IMR-90 (cell line): ENCODE results near the gene EGFL8. TPM values are rescaled to one million over a fixed set of nuclear protein-coding genes. Genes with fewer than 3 reads are reported as not detected.

Experiments used
- ATAC-seq: fragments of 200-7000 bp; cut with Tn5 transposase; 2 replicates; pipeline ENCODE4 v1.9.1; 2020; ENCODE audit warnings: low read depth, mild to moderate bottlenecking, moderate library complexity
- BruUV-seq: library from RNA; stranded (reverse); fragments of 400-500 nt; replicated peaks from 2 replicates; lab custom pipeline; 2021; lab: Mats Ljungman, UMichigan
- CTCF ChIA-PET: fragments of 300-600 bp; formaldehyde crosslinking; extraction: SDS; loops from one replicate; lab custom pipeline; 2021; ENCODE audit warnings: antibody characterized with exemption; lab: Yijun Ruan, JAX
- POLR2A ChIA-PET: fragments of 300-600 bp; sonication (Branson Sonifier 250); formaldehyde crosslinking; loops from one replicate; lab custom pipeline; 2022; ENCODE audit warnings: antibody characterized with exemption; ENCODE audit not compliant: unreplicated experiment; lab: Charles Lee
- DNase-seq: peaks from one replicate; pipeline ENCODE4 v3.0.0; 2013
- H2AFZ ChIP-seq: replicated peaks from 2 replicates; pipeline ENCODE3; 2013; ENCODE audit warnings: low read length, mild to moderate bottlenecking; ENCODE audit not compliant: poor library complexity
- H2AK5ac ChIP-seq: 2 replicates; pipeline ENCODE4 v1.6.1; 2013; ENCODE audit warnings: low read depth, low read length, inconsistent platforms
- H2AK9ac ChIP-seq: replicated peaks from 2 replicates; pipeline ENCODE3; 2013; ENCODE audit warnings: mild to moderate bottlenecking, low read depth, low read length, moderate library complexity; ENCODE audit not compliant: poor library complexity
- H2BK120ac ChIP-seq: 2 replicates; pipeline ENCODE4 v1.6.1; 2013; ENCODE audit warnings: low read depth, low read length, inconsistent platforms
- H2BK15ac ChIP-seq: 3 replicates; pipeline ENCODE4 v1.6.1; 2013; ENCODE audit warnings: low read depth, low read length, inconsistent platforms
- H2BK20ac ChIP-seq: 2 replicates; pipeline ENCODE4 v1.6.1; 2013; ENCODE audit warnings: low read depth, mild to moderate bottlenecking, inconsistent platforms, low read length, moderate library complexity
- H2BK5ac ChIP-seq: 2 replicates; pipeline ENCODE4 v1.6.1; 2013; ENCODE audit warnings: mild to moderate bottlenecking, low read depth, low read length, inconsistent platforms; ENCODE audit not compliant: poor library complexity, severe bottlenecking
- H3K14ac ChIP-seq: replicated peaks from 2 replicates; pipeline ENCODE4 v1.6.1; 2013; ENCODE audit warnings: low read depth, low read length, inconsistent platforms
- H3K18ac ChIP-seq: 2 replicates; pipeline ENCODE4 v1.6.1; 2013; ENCODE audit warnings: low read depth, low read length, control low read depth
- H3K23ac ChIP-seq: 2 replicates; pipeline ENCODE4 v1.6.1; 2013; ENCODE audit warnings: low read depth, low read length, inconsistent platforms
- H3K27ac ChIP-seq: 2 replicates; pipeline ENCODE4 v1.5.1; 2013; ENCODE audit warnings: mild to moderate bottlenecking, control low read depth, low read length; ENCODE audit not compliant: insufficient read depth
- H3K27me3 ChIP-seq: 2 replicates; pipeline ENCODE4 v1.6.1; 2013; ENCODE audit warnings: low read length; ENCODE audit not compliant: control insufficient read depth, insufficient read depth
- H3K36me3 ChIP-seq: 2 replicates; pipeline ENCODE4 v1.6.1; 2013; ENCODE audit warnings: low read length, mixed read lengths; ENCODE audit not compliant: control insufficient read depth, insufficient read depth
- H3K4ac ChIP-seq: 2 replicates; pipeline ENCODE4 v1.6.1; 2013; ENCODE audit warnings: low read depth, low read length, inconsistent platforms
- H3K4me1 ChIP-seq: 2 replicates; pipeline ENCODE4 v1.6.1; 2013; ENCODE audit warnings: low read length, mixed read lengths; ENCODE audit not compliant: control insufficient read depth, insufficient read depth
- H3K4me2 ChIP-seq: 2 replicates; pipeline ENCODE4 v1.6.1; 2013; ENCODE audit warnings: low read depth, mild to moderate bottlenecking, control low read depth, low read length, moderate library complexity
- H3K4me3 ChIP-seq: 2 replicates; pipeline ENCODE4 v1.5.1; 2013; ENCODE audit warnings: low read depth, mild to moderate bottlenecking, control low read depth, low read length, moderate library complexity; ENCODE audit not compliant: insufficient read depth
- H3K56ac ChIP-seq: 2 replicates; pipeline ENCODE4 v1.6.1; 2013; ENCODE audit warnings: low read length, inconsistent platforms; ENCODE audit not compliant: insufficient read depth; ENCODE audit errors: extremely low read depth
- H3K79me1 ChIP-seq, 2 experiments: 2 replicates each; pipeline ENCODE4 v1.6.1; 2013; ENCODE audit warnings: low read length in 2 of 2, inconsistent platforms in 1 of 2, low read depth in 1 of 2
- H3K9ac ChIP-seq: 2 replicates; pipeline ENCODE4 v1.6.1; 2013; ENCODE audit warnings: low read depth, low read length, control low read depth
- H3K9me1 ChIP-seq: 2 replicates; pipeline ENCODE4 v1.6.1; 2013; ENCODE audit warnings: low read length, inconsistent platforms; ENCODE audit not compliant: insufficient read depth
- H3K9me3 ChIP-seq: 2 replicates; pipeline ENCODE4 v1.6.1; 2013; ENCODE audit warnings: low read length; ENCODE audit not compliant: control insufficient read depth, insufficient read depth
- H4K20me1 ChIP-seq: 2 replicates; pipeline ENCODE4 v1.6.1; 2013; ENCODE audit warnings: low read length, inconsistent platforms; ENCODE audit not compliant: insufficient read depth
- H4K5ac ChIP-seq: 2 replicates; pipeline ENCODE4 v1.6.1; 2013; ENCODE audit warnings: mild to moderate bottlenecking, low read depth, low read length, control low read depth
- H4K8ac ChIP-seq, 2 experiments: 2 replicates each; pipeline ENCODE4 v1.6.1; 2013; ENCODE audit warnings: low read depth in 2 of 2, low read length in 2 of 2, control low read depth in 1 of 2, inconsistent platforms in 1 of 2
- H4K91ac ChIP-seq: 2 replicates; pipeline ENCODE4 v1.6.1; 2013; ENCODE audit warnings: low read depth, low read length, inconsistent platforms; ENCODE audit not compliant: insufficient read depth
- BHLHE40 ChIP-seq: fragments of 150-350 bp; IDR thresholded peaks from 2 replicates; pipeline ENCODE4 v1.6.1; 2016; ENCODE audit warnings: mild to moderate bottlenecking, low read depth, low read length
- ELK1 ChIP-seq: fragments of 150-350 bp; IDR thresholded peaks from 2 replicates; pipeline ENCODE4 v1.6.1; 2016; ENCODE audit warnings: low read depth, mild to moderate bottlenecking, low read length, moderate library complexity, borderline replicate concordance
- FOS ChIP-seq: fragments of 150-350 bp; IDR thresholded peaks from 2 replicates; pipeline ENCODE4 v1.6.1; 2016; ENCODE audit warnings: low read depth, low read length
- MAZ ChIP-seq: IDR thresholded peaks from 2 replicates; pipeline ENCODE4 v1.6.1; 2012; ENCODE audit warnings: low read depth, mild to moderate bottlenecking, low read length, improper control_type of control experiment, moderate library complexity, borderline replicate concordance
- MXI1 ChIP-seq: IDR thresholded peaks from 2 replicates; pipeline ENCODE4 v1.6.1; 2012; ENCODE audit warnings: low read depth, mild to moderate bottlenecking, low read length, moderate library complexity, borderline replicate concordance
- POLR2A ChIP-seq: IDR thresholded peaks from 2 replicates; pipeline ENCODE4 v1.6.1; 2012; ENCODE audit warnings: mild to moderate bottlenecking, low read depth, low read length
- RAD21 ChIP-seq: IDR thresholded peaks from 2 replicates; pipeline ENCODE4 v1.6.1; 2012; ENCODE audit warnings: low read length, improper control_type of control experiment
- USF2 ChIP-seq: fragments of 150-350 bp; IDR thresholded peaks from 2 replicates; pipeline ENCODE4 v1.6.1; 2017; ENCODE audit warnings: mild to moderate bottlenecking, antibody characterized with exemption, low read length, low read depth
- WGBS, 2 experiments: methylation state at CpG; one replicate each; pipeline versions ENCODE4 v1.1.5 to v1.1.7; 2013; ENCODE audit warnings: missing lambda C conversion rate in 2 of 2; ENCODE audit not compliant: insufficient read length in 1 of 2; ENCODE audit errors: extremely low coverage in 2 of 2; 5-methylcytosine and 5-hydroxymethylcytosine counted together
- dilution Hi-C: fragments of 300-500 bp; cut with HindIII; formaldehyde crosslinking; loops from one replicate; pipeline ENCODE4 v1.14.3; 2018; ENCODE audit warnings: low sequenced_read_pairs; ENCODE audit not compliant: unreplicated experiment
- in situ Hi-C: fragments of 300-500 bp; cut with MboI; formaldehyde crosslinking; loops from 3 replicates; pipeline ENCODE4 v1.14.3; 2019; ENCODE audit warnings: low sequenced_read_pairs, inconsistent platforms, mixed read lengths
- intact Hi-C: fragments of 100-400 bp; cut with micrococcal nuclease; formaldehyde crosslinking; loops from 2 replicates; pipeline ENCODE4 v1.10.0; 2022
- polyA plus RNA-seq, 3 experiments: library from polyadenylated mRNA; depleted of rRNA; stranded (reverse); fragments of >200 nt; gene quantifications; 2 replicates each; pipeline ENCODE4 v1.2.3, GENCODE V29; 2012; ENCODE audit warnings: low replicate concordance in 1 of 3
- total RNA-seq: library from RNA; depleted of rRNA; stranded (reverse); fragments of >200 nt; gene quantifications from 2 replicates; pipeline ENCODE4 v1.2.3, GENCODE V29; 2012

The EGFL8 gene
- total and polyA plus RNA-seq, 2 of the 4 experiments (the other 2 are of a cell fraction) = 0.18 to 4.7 TPM

GRCh38 chr6:32178547-32179440 lies 14.4 kb downstream of the EGFL8 start:
- Histone ChIP-seq H2AFZ (peak overlapping the region; percentile 85), H3K18ac (peak overlapping the region; percentile 3; the same call in 1 of the 2 replicates), H3K4me3 (peak overlapping the region; percentile 65), H4K5ac (peak overlapping the region; percentile 38), H3K56ac (peak overlapping the region; percentile 46; the same call in 1 of the 2 replicates), H3K9me3 (no peaks in the 10 kb centered on the region), H2BK120ac (no peak overlapping the region), H3K4me1 (peaks cover 5% of the 10 kb centered on the region), H2AK9ac (peak overlapping the region; percentile 92), H3K27me3 (no peaks in the 10 kb centered on the region), H3K36me3 (peaks cover 18% of the 10 kb centered on the region; the same call in 1 of the 2 replicates), H3K27ac (peak overlapping the region; percentile 69), H3K23ac (peak overlapping the region; percentile 86), H4K20me1 (peaks cover 3% of the 10 kb centered on the region; the same call in 1 of the 2 replicates), H2BK20ac (no peak overlapping the region), H3K4ac (peak overlapping the region; percentile 87), H2AK5ac (peak overlapping the region; percentile 92), H3K9me1 (peaks cover 19% of the 10 kb centered on the region), H2BK15ac (no peak overlapping the region; the same call in 2 of the 3 replicates), H4K91ac (peak overlapping the region; percentile 85), H3K9ac (peak overlapping the region; percentile 92), H3K14ac (peak overlapping the region; percentile 95), H3K4me2 (peak overlapping the region; percentile 99), H2BK5ac (peak overlapping the region; percentile 66), H4K8ac (peak overlapping the region; percentile 58 to 70; a peak in 2 of 4 replicates), H3K79me1 (peaks cover 22 to 50% of the 10 kb centered on the region in 2 experiments)
- BruUV-seq = no TSS peak
- 1 to 100% methylated on average over 1 to 10 of the region's 24 CpGs for WGBS, 2 experiments
- in situ Hi-C loops = loop anchor here (10.0 to 25.0 kb wide), 2 partner anchors 204 to 784 kb away; partner anchors contain the start of genes BRD2, DXO and HLA-DMA
- TF ChIP-seq POLR2A (0 out of 2 replicates have a peak, but pooled peaks have one; percentile 1), USF2 (peak; percentile 61), FOS (no peak), RAD21 (no peak), MAZ (no peak), ELK1 (no peak), BHLHE40 (no peak), MXI1 (0 out of 2 replicates have a peak, but pooled peaks have one; percentile 5)
- DNase-seq (no peak), ATAC-seq (no peak)
- ChIA-PET CTCF (interaction anchor here (0.6 kb wide), 1 partner anchor 190 kb away, joined by 4 read pairs; no protein-coding TSS in a partner anchor), POLR2A (no interaction called here)
- dilution Hi-C loops = no loop called here
- intact Hi-C loops = loop anchor here (5.0 kb wide), 1 partner anchor 61 kb away; no protein-coding TSS in a partner anchor
